Liver (tissue), 9 donors: ENCODE results near the gene LDAH. TPM values are rescaled to one million over a fixed set of nuclear protein-coding genes. Genes with fewer than 3 reads are reported as not detected.

Source experiments
- DNase-seq: peaks from one replicate; pipeline ENCODE4 v3.0.0-alpha.2; 2017; ENCODE audit warnings: low spot score
- H3K27ac ChIP-seq, 2 donors: one replicate each; pipeline ENCODE4 v1.7.0; 2013; ENCODE audit warnings: inconsistent platforms in 2 of 2, low read length in 2 of 2, control low read depth in 1 of 2, low read depth in 1 of 2, mild to moderate bottlenecking in 1 of 2
- H3K27me3 ChIP-seq, 4 donors: one replicate each; pipeline versions ENCODE4 v1.6.1 to v1.7.0; 2013; ENCODE audit warnings: low read length in 3 of 4, inconsistent platforms in 1 of 4, mild to moderate bottlenecking in 1 of 4, moderate library complexity in 1 of 4; ENCODE audit not compliant: control insufficient read depth in 4 of 4, insufficient read depth in 4 of 4
- H3K36me3 ChIP-seq, 4 donors: one replicate each; pipeline versions ENCODE4 v1.6.1 to v1.7.0; 2013; ENCODE audit warnings: low read length in 3 of 4, mild to moderate bottlenecking in 3 of 4, low read depth in 1 of 4, moderate library complexity in 1 of 4; ENCODE audit not compliant: control insufficient read depth in 4 of 4, insufficient read depth in 3 of 4
- H3K4me1 ChIP-seq, 4 donors: one replicate each; pipeline versions ENCODE4 v1.6.1 to v1.7.0; 2013; ENCODE audit warnings: low read length in 3 of 4, mild to moderate bottlenecking in 3 of 4, moderate library complexity in 1 of 4; ENCODE audit not compliant: control insufficient read depth in 4 of 4, insufficient read depth in 4 of 4
- H3K4me3 ChIP-seq, 3 donors: one replicate each; pipeline versions ENCODE4 v1.6.1 to v1.7.0; 2013; ENCODE audit warnings: low read length in 3 of 3, control low read depth in 1 of 3, low read depth in 1 of 3, mild to moderate bottlenecking in 1 of 3
- H3K9ac ChIP-seq, 2 donors: one replicate each; pipeline ENCODE4 v1.7.0; 2013; ENCODE audit warnings: low read length in 2 of 2, mild to moderate bottlenecking in 2 of 2, moderate library complexity in 2 of 2, control low read depth in 1 of 2, low read depth in 1 of 2
- H3K9me3 ChIP-seq, 4 donors: one replicate each; pipeline versions ENCODE4 v1.6.1 to v1.7.0; 2013; ENCODE audit warnings: low read length in 3 of 4; ENCODE audit not compliant: control insufficient read depth in 4 of 4
- ATF3 ChIP-seq: IDR thresholded peaks from 2 replicates; pipeline ENCODE4 v1.6.1; 2016; ENCODE audit warnings: antibody characterized with exemption
- CTCF ChIP-seq: fragments of 150-350 bp; IDR thresholded peaks from 2 replicates; pipeline ENCODE4 v1.5.1; 2017; ENCODE audit warnings: improper control_type of control experiment, low read depth, low read length; ENCODE audit not compliant: missing input control
- HNF4A ChIP-seq, 2 donors: conservative IDR thresholded peaks; 2 replicates each; pipeline ENCODE4 v1.6.1; 2016; ENCODE audit warnings: antibody characterized with exemption in 2 of 2, mild to moderate bottlenecking in 2 of 2
- HNF4G ChIP-seq: IDR thresholded peaks from 2 replicates; pipeline ENCODE4 v1.6.1; 2016; ENCODE audit warnings: antibody characterized with exemption
- JUND ChIP-seq, 2 donors: IDR thresholded peaks; 2 replicates each; pipeline ENCODE4 v1.6.1; 2016; ENCODE audit warnings: antibody characterized with exemption in 2 of 2
- MAX ChIP-seq: IDR thresholded peaks from 2 replicates; pipeline ENCODE4 v1.6.1; 2016; ENCODE audit warnings: antibody characterized with exemption
- RXRA ChIP-seq, 2 donors: IDR thresholded peaks; 2 replicates each; pipeline ENCODE4 v1.6.1; 2017 to 2018; ENCODE audit warnings: antibody characterized with exemption in 2 of 2, mild to moderate bottlenecking in 1 of 2
- SP1 ChIP-seq: IDR thresholded peaks from 2 replicates; pipeline ENCODE4 v1.6.1; 2018; ENCODE audit warnings: antibody characterized with exemption, mild to moderate bottlenecking
- TAF1 ChIP-seq: conservative IDR thresholded peaks from 2 replicates; pipeline ENCODE4 v1.6.1; 2016; ENCODE audit warnings: antibody characterized with exemption, mild to moderate bottlenecking
- YY1 ChIP-seq: IDR thresholded peaks from 2 replicates; pipeline ENCODE4 v1.6.1; 2016; ENCODE audit warnings: antibody characterized with exemption, mild to moderate bottlenecking
- ZBTB33 ChIP-seq: IDR thresholded peaks from 2 replicates; pipeline ENCODE4 v1.6.1; 2016; ENCODE audit warnings: antibody characterized with exemption
- WGBS: extraction: QIAGEN DNeasy Blood & Tissue Kit; methylation state at CpG from one replicate; pipeline ENCODE4 v1.1.7; 2013; 5-methylcytosine and 5-hydroxymethylcytosine counted together
- polyA plus RNA-seq, 2 donors: library from polyadenylated mRNA; stranded (reverse) in 1 of 2; unstranded in 1 of 2; fragments of 200-250 nt in 1 of 2; fragments of >200 nt in 1 of 2; fragmentation: Nextera tagmentation in 1 of 2; extraction: Ambion mirVana in 1 of 2; gene quantifications; one replicate each; pipeline versions ENCODE4 v1.2.1 to v1.2.3, GENCODE V29; 2013 to 2015
- total RNA-seq, 2 donors: library from RNA; depleted of rRNA; stranded (reverse); fragments of >200 nt; gene quantifications; one replicate each; pipeline ENCODE4 v1.2.3, GENCODE V29; 2014
- donor health status: healthy.
- donor health status: healthy.
- donor health status: healthy.
- donor health status: healthy.
- donor health status: healthy.

The LDAH gene
- total and polyA plus RNA-seq, 4 donors, result 5.8 to 17.7 (median 9.7) TPM

GRCh38 chr2:20671036-20671735 lies 151.7 kb downstream of the LDAH start:
- H3K27me3 ChIP-seq, result no peaks in the 10 kb centered on the region
- H3K9me3 ChIP-seq, result no peaks in the 10 kb centered on the region
- peaks cover 3% of the 10 kb centered on the region in 4 donors for H3K36me3 ChIP-seq
- H3K4me3 ChIP-seq, result no peak overlapping the region
- TF ChIP-seq ZBTB33 (no peak), TAF1 (no peak), HNF4G (no peak), RXRA (IDR thresholded peaks at IDR 0.05) (no peak), CTCF (no peak), ATF3 (no peak), MAX (no peak), JUND (IDR thresholded peaks at IDR 0.05) (no peak)
- 69% methylated on average over 60 of the region's 60 CpGs for WGBS
- no peak for DNase-seq
- H3K9ac ChIP-seq, result no peak overlapping the region
- no peak overlapping the region for H3K27ac ChIP-seq
- H3K4me1 ChIP-seq, result peaks cover 16 to 33% (median 25%) of the 10 kb centered on the region in 4 donors

GRCh38 chr2:20670315-20671035 lies 152.4 kb downstream of the LDAH start:
- TF ChIP-seq ZBTB33 (no peak), YY1 (no peak), SP1 (no peak), HNF4A (conservative IDR thresholded peaks at IDR 0.05) (no peak), TAF1 (no peak), ATF3 (no peak), RXRA (IDR thresholded peaks at IDR 0.05) (no peak)
- no peak overlapping the region for H3K9ac ChIP-seq
- H3K36me3 ChIP-seq, result peaks cover 3% of the 10 kb centered on the region in 4 donors
- peaks cover 10 to 31% (median 22%) of the 10 kb centered on the region in 4 donors for H3K4me1 ChIP-seq
- no peaks in the 10 kb centered on the region for H3K9me3 ChIP-seq
- no peaks in the 10 kb centered on the region for H3K27me3 ChIP-seq
- no peak overlapping the region for H3K4me3 ChIP-seq
- no peak for DNase-seq
- no peak overlapping the region for H3K27ac ChIP-seq
- 68% methylated on average over 83 of the region's 83 CpGs for WGBS
